AG09309 (cell line): ENCODE measurements around the gene PRDM5.

ENCODE experiments used
- DNase-seq: peaks from one replicate; pipeline ENCODE4 v3.0.0-alpha.2; 2010; ENCODE audit warnings: low read depth
- H3K4me3 ChIP-seq: 2 replicates; pipeline ENCODE4 v1.5.1; 2011; ENCODE audit warnings: mild to moderate bottlenecking, low read depth, low read length, moderate library complexity; ENCODE audit not compliant: control insufficient read depth
- CTCF ChIP-seq: IDR thresholded peaks from 2 replicates; pipeline ENCODE4 v1.5.1; 2011; ENCODE audit warnings: mild to moderate bottlenecking, low read depth, low read length, inconsistent platforms; ENCODE audit not compliant: insufficient read depth, control insufficient read depth; ENCODE audit errors: missing control alignments

The PRDM5 gene

GRCh38 chr4:120673696-120674095 lies 248.8 kb downstream of the PRDM5 start:
- no peak for TF ChIP-seq CTCF
- H3K4me3 ChIP-seq, result no peak overlapping the region
- no peak for DNase-seq

- DNase-seq, result no peak
- no peak for TF ChIP-seq CTCF
- H3K4me3 ChIP-seq, result no peak overlapping the region
Measured at GRCh38 chr4:120672558-120673147, 249.9 kb downstream of the PRDM5 start.

GRCh38 chr4:120672076-120672475 lies 250.4 kb downstream of the PRDM5 start:
- no peak overlapping the region for H3K4me3 ChIP-seq
- TF ChIP-seq CTCF, result no peak
- no peak for DNase-seq

GRCh38 chr4:120671538-120671937 lies 251.0 kb downstream of the PRDM5 start:
- DNase-seq, result no peak
- no peak for TF ChIP-seq CTCF
- no peak overlapping the region for H3K4me3 ChIP-seq

- no peak for TF ChIP-seq CTCF
- no peak for DNase-seq
- no peak overlapping the region for H3K4me3 ChIP-seq
Measured at GRCh38 chr4:120667102-120667501, 255.4 kb downstream of the PRDM5 start.

GRCh38 chr4:120664851-120665250 lies 257.7 kb downstream of the PRDM5 start:
- no peak for TF ChIP-seq CTCF
- H3K4me3 ChIP-seq, result no peak overlapping the region
- DNase-seq, result no peak

GRCh38 chr4:120659616-120660170 lies 262.8 kb downstream of the PRDM5 start:
- no peak overlapping the region for H3K4me3 ChIP-seq
- no peak for TF ChIP-seq CTCF
- no peak for DNase-seq
